ENCODE data around the gene AP2A1. TPM values are rescaled to one million over a fixed set of nuclear protein-coding genes. Genes with fewer than 3 reads are reported as not detected.

The AP2A1 gene
- total and polyA plus RNA-seq, 3 experiments from 2014 or later, result 10.1 to 87.7 (median 82.5) TPM

DNA sequence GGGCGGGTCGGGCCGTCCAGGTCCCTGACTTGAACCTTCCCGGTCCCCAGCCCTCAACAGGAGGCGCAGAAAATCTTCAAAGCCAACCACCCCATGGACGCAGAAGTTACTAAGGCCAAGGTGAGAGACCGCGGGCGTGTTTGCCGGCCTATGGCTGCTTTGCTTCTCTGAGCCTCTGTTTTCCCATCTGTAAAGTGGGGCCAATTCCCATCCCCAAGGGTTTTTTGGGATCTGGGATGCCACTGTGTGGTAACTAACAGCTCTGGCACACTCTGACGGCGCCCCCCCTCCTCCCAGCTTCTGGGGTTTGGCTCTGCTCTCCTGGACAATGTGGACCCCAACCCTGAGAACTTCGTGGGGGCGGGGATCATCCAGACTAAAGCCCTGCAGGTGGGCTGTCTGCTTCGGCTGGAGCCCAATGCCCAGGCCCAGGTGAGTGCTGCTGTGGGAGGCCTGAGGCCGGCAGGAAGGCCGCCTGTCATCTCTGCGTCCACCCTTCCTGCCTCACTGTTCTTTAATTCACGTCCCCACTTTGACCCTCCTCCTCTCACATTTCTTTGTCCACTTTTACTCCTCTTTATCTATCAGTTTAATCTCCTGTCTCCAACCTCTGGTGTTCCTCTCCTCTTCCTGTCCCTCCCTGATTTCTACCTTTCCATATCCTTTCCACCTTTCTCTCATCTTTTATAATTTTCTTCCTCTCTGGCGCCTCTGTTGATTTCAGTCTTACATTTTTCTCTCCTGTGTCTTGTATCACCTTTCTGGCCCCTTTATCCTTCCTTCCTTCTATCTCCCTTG, 39.2 kb downstream of the AP2A1 start:
- ChIA-PET POLR2A (interaction anchor here (1.4 kb wide), 1 partner anchor 40 kb away, joined by 3 read pairs; no protein-coding TSS in a partner anchor), CTCF (no interaction called here)
- Histone ChIP-seq H3K27me3 (ENCODE audit: insufficient read depth, low read length, poor library complexity, severe bottlenecking) (no peaks in the 10 kb centered on the region), H3K9me3 (ENCODE audit: low read length) (no peaks in the 10 kb centered on the region), H3K4me3 (ENCODE audit: low read length) (no peak overlapping the region), H3K4me1 (ENCODE audit: insufficient read depth, low read length) (peaks cover 7% of the 10 kb centered on the region), H3K36me3 (ENCODE audit: insufficient read depth, low read length) (peaks cover 9% of the 10 kb centered on the region), H3K27ac (ENCODE audit: low read depth, low read length) (no peak overlapping the region)
- no peaks in the 10 kb centered on the region for H3K9me3 Mint-ChIP-seq
- peak overlapping the region in 5 of 8 donors; percentile 11 to 90 (median 78) for H3K27ac Mint-ChIP-seq
- H3K27me3 Mint-ChIP-seq, result no peaks in the 10 kb centered on the region
- H3K36me3 Mint-ChIP-seq, result peaks cover 2 to 38% (median 5%) of the 10 kb centered on the region in 3 donors
- no peak for DNase-seq
- H3K4me1 Mint-ChIP-seq, result peaks cover 11 to 20% (median 11%) of the 10 kb centered on the region in 3 donors
- H3K4me3 Mint-ChIP-seq, result peak overlapping the region in 1 of 7 donors; percentile 70

DNA sequence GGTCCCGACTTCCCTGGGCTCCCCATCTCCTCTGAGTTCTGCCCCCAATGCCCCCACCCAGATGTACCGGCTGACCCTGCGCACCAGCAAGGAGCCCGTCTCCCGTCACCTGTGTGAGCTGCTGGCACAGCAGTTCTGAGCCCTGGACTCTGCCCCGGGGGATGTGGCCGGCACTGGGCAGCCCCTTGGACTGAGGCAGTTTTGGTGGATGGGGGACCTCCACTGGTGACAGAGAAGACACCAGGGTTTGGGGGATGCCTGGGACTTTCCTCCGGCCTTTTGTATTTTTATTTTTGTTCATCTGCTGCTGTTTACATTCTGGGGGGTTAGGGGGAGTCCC, 39.8 kb downstream of the AP2A1 start:
- peaks cover 11 to 20% (median 11%) of the 10 kb centered on the region in 3 donors for H3K4me1 Mint-ChIP-seq
- no peaks in the 10 kb centered on the region for H3K27me3 Mint-ChIP-seq
- no peaks in the 10 kb centered on the region for H3K9me3 Mint-ChIP-seq
- Histone ChIP-seq H3K27me3 (ENCODE audit: insufficient read depth, low read length, poor library complexity, severe bottlenecking) (no peaks in the 10 kb centered on the region), H3K4me3 (ENCODE audit: low read length) (no peak overlapping the region), H3K36me3 (ENCODE audit: insufficient read depth, low read length) (peaks cover 9% of the 10 kb centered on the region), H3K27ac (ENCODE audit: low read depth, low read length) (no peak overlapping the region), H3K4me1 (ENCODE audit: insufficient read depth, low read length) (peaks cover 7% of the 10 kb centered on the region), H3K9me3 (ENCODE audit: low read length) (no peaks in the 10 kb centered on the region)
- POLR2A ChIA-PET, result no interaction called here
- H3K27ac Mint-ChIP-seq, result peak overlapping the region in 5 of 8 donors; percentile 11 to 90 (median 78)
- DNase-seq, result no peak
- H3K36me3 Mint-ChIP-seq, result peaks cover 2 to 34% (median 5%) of the 10 kb centered on the region in 3 donors
- peak overlapping the region in 1 of 7 donors; percentile 70 for H3K4me3 Mint-ChIP-seq
- CTCF ChIA-PET, result no interaction called here

DNA sequence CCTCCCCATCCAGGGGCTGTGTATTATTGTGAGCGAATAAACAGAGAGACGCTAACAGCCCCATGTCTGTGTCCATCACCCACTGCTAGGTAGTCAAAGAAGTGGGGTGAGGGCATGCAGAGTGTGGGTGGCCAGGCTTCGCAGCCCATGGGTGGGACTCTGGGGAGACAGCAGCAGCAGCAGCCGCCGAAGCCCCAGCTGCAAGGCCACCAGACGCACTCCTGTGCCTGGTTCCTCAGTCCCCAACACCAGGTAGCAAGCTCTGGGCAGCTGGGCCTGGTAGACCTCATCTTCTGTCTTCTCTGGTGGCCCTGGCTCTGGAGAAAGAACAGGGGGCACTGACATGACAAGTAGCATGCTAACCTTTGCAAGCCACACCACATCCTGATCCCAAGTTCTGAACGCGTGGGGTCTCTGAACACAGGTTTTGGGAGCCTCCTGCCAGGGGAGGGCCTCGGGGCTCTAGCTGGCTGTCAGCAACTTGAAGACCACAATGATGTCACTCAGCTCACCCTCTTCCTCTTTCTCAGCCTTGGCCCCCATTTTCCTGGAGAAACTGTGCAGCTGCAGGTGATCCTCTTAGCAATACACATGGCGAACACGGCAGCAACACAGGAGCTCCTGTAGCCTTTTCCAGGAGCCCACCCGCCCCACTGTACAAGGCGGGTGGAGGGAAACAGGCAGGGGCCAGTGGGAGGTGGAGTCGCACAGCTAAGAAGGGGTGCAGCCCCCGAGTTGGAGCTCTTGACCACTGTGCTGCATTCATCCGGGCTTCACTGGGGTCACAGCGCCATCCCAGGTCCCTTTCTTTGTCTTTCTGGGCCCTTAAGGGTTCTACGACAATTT, 40.5 kb downstream of the AP2A1 start:
- Mint-ChIP-seq H3K27ac (peak overlapping the region in 7 of 8 donors; percentile 39 to 92 (median 60)), H3K27me3 (no peaks in the 10 kb centered on the region), H3K4me1 (peaks cover 13 to 23% (median 14%) of the 10 kb centered on the region in 3 donors), H3K9me3 (no peaks in the 10 kb centered on the region), H3K4me3 (peak overlapping the region in 2 of 7 donors; percentile 28 to 65), H3K36me3 (peaks cover 2 to 33% (median 5%) of the 10 kb centered on the region in 3 donors)
- H3K27ac ChIP-seq (ENCODE audit: low read depth, low read length), result no peak overlapping the region
- no peaks in the 10 kb centered on the region for H3K27me3 ChIP-seq (ENCODE audit: insufficient read depth, low read length, poor library complexity, severe bottlenecking)
- no peak for DNase-seq
- no peak overlapping the region for H3K4me3 ChIP-seq (ENCODE audit: low read length)
- H3K9me3 ChIP-seq (ENCODE audit: low read length), result no peaks in the 10 kb centered on the region
- POLR2A ChIA-PET, result no interaction called here
- CTCF ChIA-PET, result interaction anchor here (1.3 kb wide), 1 partner anchor 11 kb away, joined by 3 read pairs; the partner anchor contains the start of gene MED25
- H3K4me1 ChIP-seq (ENCODE audit: insufficient read depth, low read length), result peaks cover 10% of the 10 kb centered on the region
- H3K36me3 ChIP-seq (ENCODE audit: insufficient read depth, low read length), result peaks cover 9% of the 10 kb centered on the region

DNA sequence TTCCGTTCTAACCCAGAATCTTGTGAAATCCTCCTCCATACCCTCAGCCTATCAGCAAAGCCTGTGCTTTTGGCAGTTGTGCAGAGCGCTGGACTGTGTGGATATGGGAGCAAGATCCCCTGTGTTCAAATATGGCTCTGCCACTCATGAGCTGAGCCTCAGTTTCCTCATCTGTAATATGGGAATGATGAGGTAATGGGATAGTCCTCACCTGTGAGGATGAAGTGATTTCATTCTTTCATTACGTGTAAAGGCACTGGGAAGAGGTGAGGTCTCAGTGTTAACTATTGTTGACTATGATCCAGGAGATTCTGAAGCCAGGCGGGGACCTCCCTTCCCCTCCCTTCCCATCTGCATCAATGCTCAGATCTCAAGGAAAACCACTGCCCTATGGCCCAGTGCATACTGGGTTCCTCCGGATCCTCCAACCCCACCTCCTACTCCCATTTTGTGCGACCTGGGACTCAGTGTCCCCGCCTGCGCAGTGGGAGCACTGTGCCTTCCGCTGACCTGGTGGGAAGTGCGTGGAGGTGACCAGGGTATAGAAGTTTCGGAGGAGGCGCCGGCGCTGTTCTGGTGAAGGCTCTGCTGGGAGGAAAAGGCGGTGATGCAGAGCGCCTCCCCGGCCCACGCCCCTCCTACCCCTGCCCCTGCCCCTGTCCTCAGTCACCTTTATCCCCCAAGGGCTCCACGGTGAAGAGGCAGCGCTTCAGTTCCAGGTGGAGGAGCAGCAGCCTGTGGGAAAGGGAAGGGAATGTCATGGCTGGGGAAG, 41.3 kb downstream of the AP2A1 start:
- Histone ChIP-seq H3K9me3 (ENCODE audit: low read length) (no peaks in the 10 kb centered on the region), H3K4me3 (ENCODE audit: low read length) (no peak overlapping the region), H3K36me3 (ENCODE audit: insufficient read depth, low read length) (peaks cover 5% of the 10 kb centered on the region), H3K27ac (ENCODE audit: low read depth, low read length) (peak overlapping the region; percentile 51), H3K27me3 (ENCODE audit: insufficient read depth, low read length, poor library complexity, severe bottlenecking) (no peaks in the 10 kb centered on the region), H3K4me1 (ENCODE audit: insufficient read depth, low read length) (peaks cover 18% of the 10 kb centered on the region)
- CTCF ChIA-PET, result interaction anchor here (1.3 kb wide), 1 partner anchor 10 kb away, joined by 3 read pairs; the partner anchor contains the start of gene MED25
- H3K4me1 Mint-ChIP-seq, result peaks cover 21 to 32% (median 23%) of the 10 kb centered on the region in 3 donors
- H3K4me3 Mint-ChIP-seq, result peak overlapping the region in 5 of 7 donors; percentile 42 to 90 (median 68)
- H3K9me3 Mint-ChIP-seq, result no peaks in the 10 kb centered on the region
- DNase-seq, result no peak
- POLR2A ChIA-PET, result interaction anchor here (0.6 kb wide), 1 partner anchor 40 kb away, joined by 3 read pairs; no protein-coding TSS in a partner anchor
- H3K27ac Mint-ChIP-seq, result peak overlapping the region; percentile 7 to 93 (median 64)
- peaks cover 2 to 27% (median 5%) of the 10 kb centered on the region in 3 donors for H3K36me3 Mint-ChIP-seq
- no peaks in the 10 kb centered on the region for H3K27me3 Mint-ChIP-seq

GRCh38 chr19:49808711-49809159, 41.9 kb downstream of the AP2A1 start:
- H3K4me3 Mint-ChIP-seq, result peak overlapping the region; percentile 81 to 92 (median 89)
- H3K4me1 ChIP-seq (ENCODE audit: insufficient read depth, low read length), result peaks cover 21% of the 10 kb centered on the region
- peak overlapping the region; percentile 71 to 93 (median 91) for H3K27ac Mint-ChIP-seq
- H3K27me3 ChIP-seq (ENCODE audit: insufficient read depth, low read length, poor library complexity, severe bottlenecking), result no peaks in the 10 kb centered on the region
- no peaks in the 10 kb centered on the region for H3K27me3 Mint-ChIP-seq
- DNase-seq, result peak; percentile 76 to 89 (median 79)
- H3K36me3 Mint-ChIP-seq, result peaks cover under 1 to 24% (median 2%) of the 10 kb centered on the region in 3 donors
- H3K36me3 ChIP-seq (ENCODE audit: insufficient read depth, low read length), result no peaks in the 10 kb centered on the region
- peak overlapping the region; percentile 51 for H3K27ac ChIP-seq (ENCODE audit: low read depth, low read length)
- POLR2A ChIA-PET, result interaction anchor here (0.6 kb wide), 1 partner anchor 41 kb away, joined by 3 read pairs; no protein-coding TSS in a partner anchor
- no peaks in the 10 kb centered on the region for H3K9me3 ChIP-seq (ENCODE audit: low read length)
- CTCF ChIA-PET, result no interaction called here
- peaks cover 26 to 38% (median 29%) of the 10 kb centered on the region in 3 donors for H3K4me1 Mint-ChIP-seq
- H3K9me3 Mint-ChIP-seq, result no peaks in the 10 kb centered on the region
- peak overlapping the region; percentile 62 for H3K4me3 ChIP-seq (ENCODE audit: low read length)

GRCh38 chr19:49809160-49809940, 42.5 kb downstream of the AP2A1 start:
- H3K9me3 ChIP-seq (ENCODE audit: low read length), result no peaks in the 10 kb centered on the region
- peak overlapping the region; percentile 81 to 92 (median 89) for H3K4me3 Mint-ChIP-seq
- no peaks in the 10 kb centered on the region for H3K9me3 Mint-ChIP-seq
- no peaks in the 10 kb centered on the region for H3K36me3 ChIP-seq (ENCODE audit: insufficient read depth, low read length)
- ChIA-PET POLR2A (no interaction called here), CTCF (no interaction called here)
- H3K4me1 Mint-ChIP-seq, result peaks cover 26 to 44% (median 35%) of the 10 kb centered on the region in 3 donors
- peaks cover 0 to 20% (median 2%) of the 10 kb centered on the region in 3 donors for H3K36me3 Mint-ChIP-seq
- H3K4me3 ChIP-seq (ENCODE audit: low read length), result peak overlapping the region; percentile 62
- H3K4me1 ChIP-seq (ENCODE audit: insufficient read depth, low read length), result peaks cover 25% of the 10 kb centered on the region
- peak; percentile 26 to 68 (median 41) for DNase-seq
- H3K27me3 ChIP-seq (ENCODE audit: insufficient read depth, low read length, poor library complexity, severe bottlenecking), result no peaks in the 10 kb centered on the region
- H3K27ac ChIP-seq (ENCODE audit: low read depth, low read length), result peak overlapping the region; percentile 51
- no peaks in the 10 kb centered on the region for H3K27me3 Mint-ChIP-seq
- peak overlapping the region; percentile 72 to 93 (median 91) for H3K27ac Mint-ChIP-seq

DNA sequence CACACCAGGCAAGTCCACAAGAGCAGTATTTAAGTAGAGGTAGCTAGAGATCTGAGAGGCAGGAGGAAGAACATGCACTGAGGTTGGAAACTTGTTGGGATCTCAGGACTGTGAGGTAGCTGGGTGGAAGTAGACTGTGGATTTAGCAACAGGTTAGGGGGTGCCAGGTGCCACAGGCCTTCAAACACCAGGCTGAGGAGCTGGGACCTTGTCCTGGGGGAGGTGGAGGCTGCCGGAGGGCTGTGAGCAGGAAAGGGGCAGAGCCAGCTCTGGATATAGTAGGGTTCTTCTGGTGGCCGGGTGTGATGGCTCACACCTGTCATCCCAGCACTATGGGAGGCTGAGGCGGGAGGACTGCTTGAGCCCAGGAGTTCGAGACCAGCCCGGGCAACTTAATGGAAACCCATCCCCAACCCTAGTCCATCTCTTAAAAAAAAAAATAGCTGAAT, 43.2 kb downstream of the AP2A1 start:
- Histone ChIP-seq H3K4me1 (ENCODE audit: insufficient read depth, low read length) (peaks cover 25% of the 10 kb centered on the region), H3K4me3 (ENCODE audit: low read length) (peak overlapping the region; percentile 62), H3K27me3 (ENCODE audit: insufficient read depth, low read length, poor library complexity, severe bottlenecking) (no peaks in the 10 kb centered on the region), H3K9me3 (ENCODE audit: low read length) (no peaks in the 10 kb centered on the region), H3K36me3 (ENCODE audit: insufficient read depth, low read length) (no peaks in the 10 kb centered on the region), H3K27ac (ENCODE audit: low read depth, low read length) (no peak overlapping the region)
- Mint-ChIP-seq H3K4me1 (peaks cover 28 to 47% (median 40%) of the 10 kb centered on the region in 3 donors), H3K27ac (peak overlapping the region in 6 of 8 donors; percentile 52 to 90 (median 74)), H3K9me3 (no peaks in the 10 kb centered on the region), H3K36me3 (peaks cover 0 to 15% (median 2%) of the 10 kb centered on the region in 3 donors), H3K4me3 (peak overlapping the region; percentile 48 to 90 (median 86)), H3K27me3 (no peaks in the 10 kb centered on the region)
- ChIA-PET POLR2A (interaction anchor here (0.5 kb wide), 1 partner anchor 64 kb away, joined by 3 read pairs; no protein-coding TSS in a partner anchor), CTCF (no interaction called here)
- no peak for DNase-seq
